Measurements from ENCODE around the gene L1CAM.

L1CAM gene

GRCh38 chrX:153871946-153872878, 13.8 kb downstream of the L1CAM start:
- H3K9me3 Mint-ChIP-seq, result no peaks in the 10 kb centered on the region
- H3K36me3 Mint-ChIP-seq (ENCODE audit: low read depth), result no peaks in the 10 kb centered on the region
- no peak overlapping the region for H3K4me3 Mint-ChIP-seq
- no peak overlapping the region for H3K27ac Mint-ChIP-seq
- H3K4me1 Mint-ChIP-seq (ENCODE audit: low read depth), result no peaks in the 10 kb centered on the region
- peaks cover 51% of the 10 kb centered on the region for H3K27me3 Mint-ChIP-seq
- intact Hi-C loops (cut with micrococcal nuclease), result no loop called here

DNA sequence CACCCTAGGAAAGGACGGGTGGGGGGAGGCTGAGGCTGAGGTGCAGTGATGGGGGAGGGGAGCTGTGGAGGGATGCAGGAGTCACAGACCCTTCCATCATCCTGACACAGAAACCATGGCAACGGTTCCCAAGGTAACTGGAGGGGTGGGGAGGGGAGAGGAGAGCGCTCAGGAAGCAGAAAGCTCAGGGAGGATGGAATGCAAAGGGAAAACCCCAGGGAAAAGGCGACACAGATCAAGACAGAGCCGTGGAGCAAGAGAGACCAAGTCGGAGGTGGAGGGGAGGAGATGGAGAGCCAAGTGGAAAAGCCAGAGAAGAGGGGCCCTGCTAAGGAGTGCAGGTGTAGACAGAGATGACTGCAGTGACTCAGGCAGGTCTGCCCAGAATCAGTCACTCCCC, 14.5 kb downstream of the L1CAM start:
- no peaks in the 10 kb centered on the region for H3K9me3 Mint-ChIP-seq
- H3K4me3 Mint-ChIP-seq, result no peak overlapping the region
- H3K27ac Mint-ChIP-seq, result no peak overlapping the region
- no peaks in the 10 kb centered on the region for H3K36me3 Mint-ChIP-seq (ENCODE audit: low read depth)
- intact Hi-C loops (cut with micrococcal nuclease), result no loop called here
- H3K4me1 Mint-ChIP-seq (ENCODE audit: low read depth), result no peaks in the 10 kb centered on the region
- H3K27me3 Mint-ChIP-seq, result peaks cover 50% of the 10 kb centered on the region

DNA sequence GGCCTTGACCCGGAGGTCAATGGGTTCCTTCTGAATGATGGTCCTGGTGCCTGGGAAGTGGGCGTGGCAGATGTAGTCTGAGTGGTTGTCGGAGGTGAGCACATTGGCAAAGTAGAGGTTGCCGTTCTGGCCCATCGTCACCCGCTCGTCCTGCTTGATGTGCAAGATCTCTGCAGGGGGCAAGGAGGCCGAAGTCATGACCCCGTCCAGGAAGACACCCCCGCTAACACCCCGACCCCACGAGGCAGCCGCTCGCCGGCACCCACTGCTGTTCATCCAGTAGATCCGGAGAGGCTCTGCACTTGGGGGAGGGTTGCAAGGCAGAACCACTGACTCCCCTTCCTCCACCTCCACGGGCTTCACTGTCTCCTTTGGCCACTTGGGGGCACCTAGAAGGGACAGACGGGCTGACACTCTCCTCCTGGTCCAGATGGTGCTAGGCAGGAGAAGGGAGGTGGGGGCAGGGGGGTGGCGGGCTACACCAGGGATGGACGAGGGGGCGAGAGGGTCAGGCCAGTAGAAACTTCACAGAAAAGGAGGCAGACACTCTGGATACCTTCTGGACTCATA, 15.1 kb downstream of the L1CAM start:
- H3K9me3 Mint-ChIP-seq, result no peaks in the 10 kb centered on the region
- no peak overlapping the region for H3K4me3 Mint-ChIP-seq
- no peaks in the 10 kb centered on the region for H3K36me3 Mint-ChIP-seq (ENCODE audit: low read depth)
- H3K27me3 Mint-ChIP-seq, result peaks cover 45% of the 10 kb centered on the region
- H3K4me1 Mint-ChIP-seq (ENCODE audit: low read depth), result no peaks in the 10 kb centered on the region
- H3K27ac Mint-ChIP-seq, result no peak overlapping the region
- intact Hi-C loops (cut with micrococcal nuclease), result no loop called here

- Mint-ChIP-seq H3K27me3 (peaks cover 42% of the 10 kb centered on the region), H3K36me3 (ENCODE audit: low read depth) (no peaks in the 10 kb centered on the region), H3K27ac (no peak overlapping the region), H3K4me3 (no peak overlapping the region), H3K4me1 (ENCODE audit: low read depth) (no peaks in the 10 kb centered on the region), H3K9me3 (no peaks in the 10 kb centered on the region)
- intact Hi-C loops (cut with micrococcal nuclease), result no loop called here
These were observed 15.7 kb downstream of the L1CAM start for GRCh38 chrX:153870288-153870690.

GRCh38 chrX:153869473-153870287, 16.3 kb downstream of the L1CAM start:
- no peaks in the 10 kb centered on the region for H3K36me3 Mint-ChIP-seq (ENCODE audit: low read depth)
- H3K4me3 Mint-ChIP-seq, result no peak overlapping the region
- no peak overlapping the region for H3K27ac Mint-ChIP-seq
- no peaks in the 10 kb centered on the region for H3K9me3 Mint-ChIP-seq
- no peaks in the 10 kb centered on the region for H3K4me1 Mint-ChIP-seq (ENCODE audit: low read depth)
- H3K27me3 Mint-ChIP-seq, result peaks cover 37% of the 10 kb centered on the region
- intact Hi-C loops (cut with micrococcal nuclease), result no loop called here

GRCh38 chrX:153868576-153869472, 17.1 kb downstream of the L1CAM start:
- H3K4me3 Mint-ChIP-seq, result no peak overlapping the region
- no peaks in the 10 kb centered on the region for H3K4me1 Mint-ChIP-seq (ENCODE audit: low read depth)
- peaks cover 31% of the 10 kb centered on the region for H3K27me3 Mint-ChIP-seq
- no peaks in the 10 kb centered on the region for H3K36me3 Mint-ChIP-seq (ENCODE audit: low read depth)
- H3K9me3 Mint-ChIP-seq, result no peaks in the 10 kb centered on the region
- no peak overlapping the region for H3K27ac Mint-ChIP-seq
- intact Hi-C loops (cut with micrococcal nuclease), result no loop called here

DNA sequence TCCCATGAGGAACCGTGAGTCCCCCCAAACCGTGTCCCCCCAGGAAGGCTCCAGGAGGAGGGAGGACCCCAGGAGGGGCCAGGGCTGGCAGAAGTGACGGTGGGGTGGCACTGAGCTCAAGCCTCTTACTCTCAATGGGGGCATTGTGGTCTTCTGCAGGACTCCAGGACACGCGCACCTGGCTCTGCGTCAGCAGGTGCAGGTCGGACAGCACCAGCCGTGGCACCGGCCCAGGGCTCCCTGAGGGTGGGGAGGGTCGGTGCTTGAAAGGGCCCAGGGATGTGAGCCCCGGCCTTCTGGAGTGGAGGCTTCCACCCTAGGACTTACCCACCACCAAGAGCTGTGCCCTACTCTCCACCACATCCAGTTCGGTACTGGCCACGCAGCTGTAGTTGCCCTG, 18.3 kb downstream of the L1CAM start:
- Mint-ChIP-seq H3K27me3 (peaks cover 28% of the 10 kb centered on the region), H3K27ac (no peak overlapping the region), H3K4me3 (no peak overlapping the region), H3K36me3 (ENCODE audit: low read depth) (no peaks in the 10 kb centered on the region), H3K9me3 (no peaks in the 10 kb centered on the region), H3K4me1 (ENCODE audit: low read depth) (no peaks in the 10 kb centered on the region)
- intact Hi-C loops (cut with micrococcal nuclease), result no loop called here

GRCh38 chrX:153867139-153867538, 18.8 kb downstream of the L1CAM start:
- Mint-ChIP-seq H3K4me3 (no peak overlapping the region), H3K36me3 (ENCODE audit: low read depth) (no peaks in the 10 kb centered on the region), H3K27me3 (peaks cover 26% of the 10 kb centered on the region), H3K9me3 (no peaks in the 10 kb centered on the region), H3K27ac (no peak overlapping the region), H3K4me1 (ENCODE audit: low read depth) (no peaks in the 10 kb centered on the region)
- intact Hi-C loops (cut with micrococcal nuclease), result no loop called here

DNA sequence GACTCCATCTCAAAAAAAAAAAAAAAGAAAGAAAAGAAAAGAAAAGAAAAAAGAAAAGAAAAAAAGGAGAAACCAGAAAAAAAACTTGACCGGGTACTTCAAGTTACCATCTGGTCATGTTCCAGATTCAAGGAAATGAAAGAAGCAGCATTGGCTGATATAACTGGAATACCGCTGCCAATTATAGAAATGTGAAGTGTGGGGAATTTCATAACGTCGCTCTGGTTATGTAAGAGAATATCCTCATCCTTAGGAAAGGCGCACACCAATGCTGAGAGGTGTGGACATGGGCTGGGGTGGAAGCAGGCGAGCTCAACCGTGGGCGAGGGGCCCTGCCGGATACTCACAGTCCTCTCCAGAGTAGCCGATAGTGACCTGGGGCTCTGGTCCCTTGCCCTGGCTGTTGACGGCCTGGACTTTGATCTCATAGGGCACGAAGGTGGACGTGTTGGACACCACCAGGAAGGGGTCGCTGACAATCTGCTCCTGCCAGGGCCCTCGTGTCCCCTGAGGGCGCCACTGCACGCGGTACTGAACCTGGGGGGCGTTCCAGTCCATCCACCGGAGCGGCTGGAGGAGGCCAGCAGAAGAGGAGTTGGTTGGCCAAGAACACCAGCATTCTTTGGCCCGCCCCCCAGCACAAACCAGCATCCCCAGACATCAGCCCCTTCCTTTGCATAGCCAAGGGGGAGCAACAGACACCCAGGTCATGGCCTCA, 19.5 kb downstream of the L1CAM start:
- Mint-ChIP-seq H3K9me3 (no peaks in the 10 kb centered on the region), H3K4me3 (no peak overlapping the region), H3K27ac (no peak overlapping the region), H3K27me3 (peaks cover 22% of the 10 kb centered on the region), H3K36me3 (ENCODE audit: low read depth) (no peaks in the 10 kb centered on the region), H3K4me1 (ENCODE audit: low read depth) (no peaks in the 10 kb centered on the region)
- intact Hi-C loops (cut with micrococcal nuclease), result no loop called here

DNA sequence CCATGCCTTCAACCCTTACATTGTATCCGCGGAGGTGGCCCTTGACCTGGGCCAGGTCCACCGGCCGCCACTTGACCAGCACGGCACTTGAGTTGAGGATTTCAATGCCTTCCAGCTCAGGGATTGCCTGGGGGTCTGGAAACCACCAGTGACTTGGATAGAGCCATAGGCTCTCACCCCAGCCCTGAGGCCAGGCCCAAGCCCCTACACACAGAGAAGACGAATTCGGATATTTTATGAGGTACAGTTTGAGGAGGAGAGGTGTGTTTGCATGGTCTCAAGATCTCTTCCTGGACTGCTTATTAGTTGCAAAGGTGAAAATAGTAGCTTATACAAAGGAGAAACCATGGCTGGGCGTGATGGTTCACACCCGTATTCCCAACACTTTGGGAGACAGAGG, 20.3 kb downstream of the L1CAM start:
- Mint-ChIP-seq H3K27me3 (peaks cover 21% of the 10 kb centered on the region), H3K9me3 (no peaks in the 10 kb centered on the region)

DNA sequence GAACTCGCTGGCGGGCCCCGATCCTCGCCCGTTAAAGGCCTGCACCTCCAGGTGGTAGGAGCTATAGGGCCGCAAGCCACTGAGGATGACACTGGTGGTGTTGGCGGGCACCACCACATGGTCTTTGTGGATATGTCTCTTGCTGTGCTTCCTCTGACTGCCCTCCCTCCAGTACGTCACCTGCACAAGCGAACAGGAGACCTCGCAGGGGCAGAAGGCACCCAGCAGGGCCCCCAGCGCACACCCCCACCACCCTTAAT, 20.7 kb downstream of the L1CAM start:
- no peaks in the 10 kb centered on the region for H3K4me1 Mint-ChIP-seq (ENCODE audit: low read depth)
- no peaks in the 10 kb centered on the region for H3K9me3 Mint-ChIP-seq
- H3K4me3 Mint-ChIP-seq, result no peak overlapping the region
- H3K27me3 Mint-ChIP-seq, result peaks cover 20% of the 10 kb centered on the region
- no peak overlapping the region for H3K27ac Mint-ChIP-seq
- no peaks in the 10 kb centered on the region for H3K36me3 Mint-ChIP-seq (ENCODE audit: low read depth)
- intact Hi-C loops (cut with micrococcal nuclease), result no loop called here

More for the DNA sequence above, 20.3 kb downstream of the L1CAM start:
- Mint-ChIP-seq H3K27ac (no peak overlapping the region), H3K4me3 (no peak overlapping the region), H3K4me1 (ENCODE audit: low read depth) (no peaks in the 10 kb centered on the region), H3K36me3 (ENCODE audit: low read depth) (no peaks in the 10 kb centered on the region)
- intact Hi-C loops (cut with micrococcal nuclease), result no loop called here

GRCh38 chrX:153864561-153865320, 21.2 kb downstream of the L1CAM start:
- H3K4me3 Mint-ChIP-seq, result no peak overlapping the region
- H3K27ac Mint-ChIP-seq, result no peak overlapping the region
- H3K36me3 Mint-ChIP-seq (ENCODE audit: low read depth), result no peaks in the 10 kb centered on the region
- no peaks in the 10 kb centered on the region for H3K4me1 Mint-ChIP-seq (ENCODE audit: low read depth)
- intact Hi-C loops (cut with micrococcal nuclease), result no loop called here
- no peaks in the 10 kb centered on the region for H3K9me3 Mint-ChIP-seq
- peaks cover 20% of the 10 kb centered on the region for H3K27me3 Mint-ChIP-seq

All from dendritic cell treated with granulocyte-macrophage colony-stimulating factor and Interleukin-4, amounts not matched to agents 40 ng/mL and 50 ng/mL, for 4 days (primary cell).